Pancreas (tissue), 10 donors: ENCODE results near the gene KCNJ15. TPM values are rescaled to one million over a fixed set of nuclear protein-coding genes. Genes with fewer than 3 reads are reported as not detected.

Source experiments
- ATAC-seq, 4 donors: fragments of 200-7000 bp; cut with Tn5 transposase; one replicate each; pipeline versions ENCODE4 v1.8.0 to v1.9.1; 2020; ENCODE audit warnings: mild to moderate bottlenecking in 4 of 4, moderate library complexity in 4 of 4
- DNase-seq, 6 donors: peaks; one replicate each; pipeline ENCODE4 v3.0.0-alpha.2; 2020
- FAIRE-seq: peaks from 2 replicates; lab custom pipeline; 2012; peaks lifted over from hg19 to GRCh38; lab: Jason Lieb, UNC
- H3K27ac ChIP-seq, 4 donors: fragments of 200-600 bp; sonication (generic); 1 replicate in 3 of 4; 2 replicates in 1 of 4; pipeline versions ENCODE4 v1.5.0 to v1.8.0; 2020
- H3K27me3 ChIP-seq, 4 donors: fragments of 200-600 bp; one replicate each; pipeline ENCODE4 v1.8.0; 2021
- H3K36me3 ChIP-seq, 3 donors: fragments of 200-600 bp; sonication (generic) in 1 of 3; one replicate each; pipeline versions ENCODE4 v1.5.0 to v1.8.0; 2020 to 2021
- H3K4me1 ChIP-seq, 3 donors: fragments of 200-600 bp; one replicate each; pipeline ENCODE4 v1.8.0; 2021
- H3K4me3 ChIP-seq, 4 donors: fragments of 200-600 bp; sonication (generic) in 2 of 4; one replicate each; pipeline versions ENCODE4 v1.5.0 to v1.8.0; 2020 to 2021
- H3K9me3 ChIP-seq, 4 donors: fragments of 200-600 bp; one replicate each; pipeline ENCODE4 v1.8.0; 2021
- CTCF ChIP-seq, 4 donors: fragments of 200-600 bp; sonication (generic) in 3 of 4; IDR thresholded peaks; one replicate each; pipeline versions ENCODE4 v1.5.0 to v1.8.0; 2021; ENCODE audit warnings: antibody characterized with exemption in 4 of 4
- WGBS, 2 donors: extraction: QIAGEN DNeasy Blood & Tissue Kit; methylation state at CpG; one replicate each; pipeline ENCODE4 v1.1.7; 2013; 5-methylcytosine and 5-hydroxymethylcytosine counted together
- intact Hi-C, 3 donors: fragments of 100-400 bp; cut with DNase I; formaldehyde crosslinking; loops; one replicate each; pipeline versions ENCODE4 v1.11.1 to v1.14.2; 2022
- polyA plus RNA-seq, 2 donors: library from polyadenylated mRNA; stranded (reverse); fragments of 200-250 nt; gene quantifications; one replicate each; pipeline ENCODE4 v1.2.3, GENCODE V29; 2013
- total RNA-seq, 6 donors: library from RNA; stranded (reverse); fragmentation: NEBNext Ultra II Directional in 4 of 6; extraction: Animal tissue kit (Norgen Biotek cat#: 25700) in 4 of 6; gene quantifications; one replicate each; pipeline versions ENCODE4 v1.2.1 to v1.2.4, GENCODE V29; 2021 to 2023
- donor health status: healthy with polysubstance abuse.
- donor health status: DM: no; HTN: no; CAD: no; lungs with moderate emphysema.
- donor health status: DM: no; HTN: no; CAD: no.
- donor health status: control.
- donor health status: control.
- donor health status: Bipolar disorder and iron deficiency.
- donor health status: DM: yes; HTN: yes; CAD: no.
- donor health status: DM: no; HTN: no; CAD: no.
- donor health status: DM: no; HTN: no; CAD: no.
- donor health status: DM: yes; HTN: yes; CAD: no.

The KCNJ15 gene
- total and polyA plus RNA-seq, 8 donors = 16.9 to 48.7 (median 31.0) TPM

GRCh38 chr21:38289705-38290485, 33.1 kb downstream of the KCNJ15 start:
- TF ChIP-seq CTCF (IDR thresholded peaks at IDR 0.05) = no peak
- H3K4me1 ChIP-seq = no peaks in the 10 kb centered on the region
- peaks cover 0 to 9% (median 0%) of the 10 kb centered on the region in 3 donors for H3K36me3 ChIP-seq
- peak in 1 of 6 donors; percentile 37 for DNase-seq
- peak in 3 of 4 donors; percentile 32 to 77 (median 71) for ATAC-seq
- intact Hi-C loops = no loop called here
- 76 to 83% methylated on average over 14 of the region's 14 CpGs for WGBS, 2 donors
- peak overlapping the region in 1 of 4 donors; percentile 3 for H3K27ac ChIP-seq
- no peak overlapping the region for H3K4me3 ChIP-seq
- no peaks in the 10 kb centered on the region for H3K27me3 ChIP-seq
- no peaks in the 10 kb centered on the region for H3K9me3 ChIP-seq
- FAIRE-seq = no peak

- no peak overlapping the region for H3K4me3 ChIP-seq
- no peaks in the 10 kb centered on the region for H3K4me1 ChIP-seq
- H3K27me3 ChIP-seq = no peaks in the 10 kb centered on the region
- intact Hi-C loops = no loop called here
- no peak for ATAC-seq
- 23 to 32% methylated on average over 3 of the region's 3 CpGs for WGBS, 2 donors
- TF ChIP-seq CTCF (IDR thresholded peaks at IDR 0.05) = no peak
- DNase-seq = no peak
- no peak for FAIRE-seq
- H3K9me3 ChIP-seq = no peaks in the 10 kb centered on the region
- H3K27ac ChIP-seq = no peak overlapping the region
- H3K36me3 ChIP-seq = peaks cover 0 to 9% (median 0%) of the 10 kb centered on the region in 3 donors
Observed at GRCh38 chr21:38290809-38291208, 34.0 kb downstream of the KCNJ15 start.

GRCh38 chr21:38291874-38292273, 35.1 kb downstream of the KCNJ15 start:
- FAIRE-seq (no peak), ATAC-seq (no peak), DNase-seq (no peak)
- Histone ChIP-seq H3K27me3 (no peaks in the 10 kb centered on the region), H3K36me3 (peaks cover 0 to 9% (median 0%) of the 10 kb centered on the region in 3 donors), H3K4me3 (no peak overlapping the region), H3K4me1 (no peaks in the 10 kb centered on the region), H3K27ac (no peak overlapping the region), H3K9me3 (no peaks in the 10 kb centered on the region)
- intact Hi-C loops = no loop called here
- no peak for TF ChIP-seq CTCF (IDR thresholded peaks at IDR 0.05)
- 75 to 78% methylated on average over 5 of the region's 5 CpGs for WGBS, 2 donors

GRCh38 chr21:38293113-38293512, 36.3 kb downstream of the KCNJ15 start:
- peak in 3 of 4 donors; percentile 18 to 34 (median 22) for ATAC-seq
- H3K27me3 ChIP-seq = no peaks in the 10 kb centered on the region
- DNase-seq = no peak
- TF ChIP-seq CTCF (IDR thresholded peaks at IDR 0.05) = no peak
- no peaks in the 10 kb centered on the region for H3K4me1 ChIP-seq
- no peaks in the 10 kb centered on the region for H3K9me3 ChIP-seq
- intact Hi-C loops = no loop called here
- no peak for FAIRE-seq
- 87 to 89% methylated on average over 5 of the region's 5 CpGs for WGBS, 2 donors
- peaks cover 0 to 9% (median 0%) of the 10 kb centered on the region in 3 donors for H3K36me3 ChIP-seq
- H3K27ac ChIP-seq = no peak overlapping the region
- H3K4me3 ChIP-seq = no peak overlapping the region

DNA sequence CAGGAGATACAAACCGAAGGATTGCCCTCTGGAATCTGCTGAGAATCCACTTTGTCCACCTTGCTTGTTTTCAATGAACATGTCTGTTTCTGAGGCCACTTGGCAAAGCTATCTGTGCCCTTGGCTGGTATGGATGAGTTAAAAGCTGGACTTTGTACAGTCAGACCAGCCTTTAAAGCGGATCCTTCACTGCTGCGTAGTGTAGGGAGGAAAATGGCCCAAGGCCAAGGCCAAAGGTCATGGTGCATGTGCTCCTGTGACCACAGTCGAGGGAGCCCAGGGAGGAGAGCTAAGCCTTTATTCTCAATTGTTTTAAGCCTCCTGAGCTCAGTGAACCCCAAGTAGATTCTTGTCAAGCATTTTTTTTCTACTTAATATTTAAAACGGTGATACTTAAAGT, 37.0 kb downstream of the KCNJ15 start:
- Histone ChIP-seq H3K4me3 (no peak overlapping the region), H3K27me3 (no peaks in the 10 kb centered on the region), H3K27ac (no peak overlapping the region), H3K36me3 (peaks cover 0 to 9% (median 0%) of the 10 kb centered on the region in 3 donors), H3K4me1 (no peaks in the 10 kb centered on the region), H3K9me3 (no peaks in the 10 kb centered on the region)
- TF ChIP-seq CTCF (IDR thresholded peaks at IDR 0.05) = no peak
- no peak for DNase-seq
- FAIRE-seq = no peak
- whole genome bisulfite sequencing, 2 donors = 25 to 29% methylated on average over 5 of the region's 5 CpGs
- ATAC-seq = peak in 2 of 4 donors; percentile 18 to 36
- intact Hi-C loops = no loop called here
